SK-N-SH treated with all-trans-retinoic acid at 6 μM for 48 hours (cell line): Measurements from ENCODE around the gene IARS1.

Source experiments
- ARNTL ChIP-seq: fragments of 450-650 bp; formaldehyde crosslinking; IDR thresholded peaks from 2 replicates; pipeline ENCODE4 v1.5.0; 2020; ENCODE audit warnings: low read depth, mild to moderate bottlenecking, moderate library complexity, borderline replicate concordance
- CREB5 ChIP-seq: fragments of 250-450 bp; sonication (Bioruptor Pico); IDR thresholded peaks from 2 replicates; pipeline ENCODE4 v1.5.1; 2020; ENCODE audit warnings: low read depth, mild to moderate bottlenecking, moderate library complexity
- CSRNP3 ChIP-seq: fragments of 250-450 bp; sonication (Bioruptor Pico); IDR thresholded peaks from 2 replicates; pipeline ENCODE4 v1.5.1; 2021; ENCODE audit warnings: mild to moderate bottlenecking, moderate library complexity
- GLIS3 ChIP-seq: fragments of 250-450 bp; sonication (Bioruptor Pico); IDR thresholded peaks from 2 replicates; pipeline ENCODE4 v1.5.0; 2020; ENCODE audit warnings: mild to moderate bottlenecking, moderate library complexity
- ISL1 ChIP-seq: fragments of 250-450 bp; sonication (Bioruptor Pico); IDR thresholded peaks from 2 replicates; pipeline ENCODE4 v2.1.2; 2022; ENCODE audit warnings: mild to moderate bottlenecking, moderate library complexity
- PATZ1 ChIP-seq: fragments of 250-450 bp; sonication (Bioruptor Pico); IDR thresholded peaks from 2 replicates; pipeline ENCODE4 v1.8.0; 2020; ENCODE audit warnings: mild to moderate bottlenecking, moderate library complexity, borderline replicate concordance
- RARB ChIP-seq: fragments of 250-450 bp; sonication (Bioruptor Pico); IDR thresholded peaks from 2 replicates; pipeline ENCODE4 v1.8.0; 2021; ENCODE audit warnings: mild to moderate bottlenecking, moderate library complexity
- TSHZ2 ChIP-seq: fragments of 250-450 bp; sonication (Bioruptor Pico); IDR thresholded peaks from 2 replicates; pipeline ENCODE4 v1.5.0; 2020; ENCODE audit warnings: mild to moderate bottlenecking, moderate library complexity
- ZC3H10 ChIP-seq: fragments of 250-450 bp; sonication (Bioruptor Pico); IDR thresholded peaks from 2 replicates; pipeline ENCODE4 v1.5.1; 2021; ENCODE audit warnings: mild to moderate bottlenecking, moderate library complexity
- ZFP30 ChIP-seq: fragments of 450-650 bp; formaldehyde crosslinking; IDR thresholded peaks from 2 replicates; pipeline ENCODE4 v1.5.0; 2022; ENCODE audit warnings: mild to moderate bottlenecking, moderate library complexity
- ZNF70 ChIP-seq: fragments of 450-650 bp; formaldehyde crosslinking; IDR thresholded peaks from 2 replicates; pipeline ENCODE4 v1.5.0; 2020; ENCODE audit warnings: mild to moderate bottlenecking, moderate library complexity

- TF ChIP-seq PATZ1 (no peak), CREB5 (no peak), RARB (CRISPR knock-in tag) (no peak), ZNF70 (CRISPR knock-in tag) (no peak), ARNTL (CRISPR knock-in tag) (no peak), TSHZ2 (CRISPR knock-in tag) (no peak), CSRNP3 (CRISPR knock-in tag) (no peak), ZFP30 (CRISPR knock-in tag) (no peak), GLIS3 (no peak), ISL1 (CRISPR knock-in tag) (no peak), ZC3H10 (no peak)
Observed at GRCh38 chr9:92292338-92293074, 991 bp downstream of the IARS1 start.
